ACC112 (cell line): ENCODE data around the gene DPM3.
"Not testable (repeated sequence)": the region's sequence is repeated elsewhere in the genome, so short reads cannot be mapped to it uniquely, and the experiment has no call there.

Source experiments
- H2AFZ ChIP-seq: fragments of 200-600 bp; sonication (generic); one replicate; pipeline ENCODE4 v1.6.0; 2017; ENCODE audit warnings: antibody characterized with exemption, low read length; ENCODE audit not compliant: unreplicated experiment
- H3K27ac ChIP-seq: fragments of 200-600 bp; sonication (generic); 2 replicates; pipeline ENCODE4 v1.5.1; 2014; ENCODE audit warnings: low read depth, mild to moderate bottlenecking, antibody characterized with exemption, low read length, moderate library complexity
- H3K27me3 ChIP-seq: fragments of 200-600 bp; sonication (generic); 2 replicates; pipeline ENCODE4 v1.6.1; 2014; ENCODE audit warnings: mild to moderate bottlenecking, antibody characterized with exemption, low read length, moderate library complexity, mixed read lengths; ENCODE audit not compliant: insufficient read depth
- H3K36me3 ChIP-seq: fragments of 200-600 bp; sonication (generic); 2 replicates; pipeline ENCODE4 v1.6.1; 2016; ENCODE audit warnings: mild to moderate bottlenecking, antibody characterized with exemption, low read length, moderate library complexity, mixed read lengths; ENCODE audit not compliant: insufficient read depth
- H3K4me1 ChIP-seq: fragments of 200-600 bp; sonication (generic); one replicate; pipeline ENCODE4 v1.6.1; 2016; ENCODE audit warnings: low read length, mixed read lengths; ENCODE audit not compliant: insufficient read depth, unreplicated experiment, control insufficient read depth
- H3K4me3 ChIP-seq: fragments of 200-600 bp; sonication (generic); 2 replicates; pipeline ENCODE4 v1.5.1; 2014; ENCODE audit warnings: mild to moderate bottlenecking, low read depth, low read length
- H3K79me2 ChIP-seq: fragments of 200-600 bp; sonication (generic); one replicate; pipeline ENCODE4 v1.6.0; 2016; ENCODE audit warnings: low read length; ENCODE audit not compliant: control insufficient read depth, unreplicated experiment, insufficient read depth

Gene DPM3

DNA sequence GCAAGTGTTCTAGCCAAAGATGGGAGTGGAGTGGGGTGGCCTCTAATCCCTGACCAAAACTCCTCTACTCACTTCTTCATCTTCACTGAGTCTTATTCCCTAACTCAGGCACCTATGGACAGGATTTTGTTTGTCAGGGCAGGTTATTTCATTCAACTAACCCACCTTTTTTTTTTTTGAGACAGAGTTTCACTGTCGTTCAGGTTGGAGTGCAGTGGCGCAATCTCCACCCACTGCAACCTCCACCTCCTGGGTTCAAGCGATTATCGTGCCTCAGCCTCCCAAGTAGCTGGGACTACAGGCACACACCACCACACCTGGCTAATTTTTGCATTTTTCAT lies 27.7 kb upstream of the DPM3 start:
- not testable (repeated sequence) for H3K36me3 ChIP-seq, H3K4me1 ChIP-seq, H3K27ac ChIP-seq, H3K4me3 ChIP-seq, H2AFZ ChIP-seq, H3K27me3 ChIP-seq
- peaks cover 16% of the 10 kb centered on the region for H3K79me2 ChIP-seq

DNA sequence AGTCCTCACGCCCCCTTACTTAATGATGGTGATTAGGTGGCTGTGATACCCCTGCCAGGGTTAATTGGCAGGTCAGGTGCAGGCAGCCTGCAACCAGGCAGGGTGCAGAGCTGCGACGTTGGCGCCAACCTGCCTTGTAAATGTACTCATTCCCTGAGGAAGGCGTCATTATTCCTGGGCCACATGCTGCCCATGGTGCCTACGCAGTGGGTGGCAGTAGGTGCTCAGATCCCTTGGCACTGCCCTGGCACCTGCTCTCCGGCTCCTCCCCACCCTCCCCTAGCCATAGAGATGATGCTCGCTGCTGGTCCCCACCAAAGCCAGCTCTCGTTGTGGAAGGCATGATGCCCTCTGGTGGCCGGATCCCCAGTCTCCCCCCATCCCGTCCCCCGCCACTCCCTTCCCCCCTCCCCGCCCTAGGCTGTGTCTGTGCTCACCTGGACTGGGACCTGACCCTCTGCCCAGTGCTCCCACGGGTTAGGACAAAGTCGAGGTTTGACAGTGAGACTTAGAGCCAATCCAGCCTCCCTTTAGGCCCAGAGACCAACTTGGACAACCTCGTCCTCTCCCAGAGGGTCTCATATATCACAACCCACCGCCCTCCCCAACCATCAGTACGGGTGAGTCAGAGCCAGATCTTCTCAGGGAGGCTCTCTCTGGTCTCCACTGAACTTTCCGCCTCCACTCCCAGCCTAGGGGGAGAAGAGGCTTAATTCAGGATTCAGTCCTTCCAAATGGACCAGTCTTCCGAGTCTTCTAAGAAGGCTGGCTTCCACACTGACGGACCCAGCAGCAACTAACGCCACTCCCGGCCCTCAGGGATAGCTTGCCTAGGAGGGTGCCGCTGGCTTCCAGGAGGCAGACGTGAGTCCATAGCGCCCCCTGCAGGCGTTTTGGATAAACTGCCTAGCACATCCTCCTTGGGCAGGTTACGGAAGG lies 27.1 kb upstream of the DPM3 start:
- Histone ChIP-seq H3K36me3 (no peaks in the 10 kb centered on the region), H3K79me2 (peaks cover 13% of the 10 kb centered on the region), H2AFZ (peak overlapping the region; percentile 6), H3K4me1 (peaks cover 6% of the 10 kb centered on the region), H3K27me3 (no peaks in the 10 kb centered on the region), H3K27ac (no peak overlapping the region), H3K4me3 (no peak overlapping the region)

DNA sequence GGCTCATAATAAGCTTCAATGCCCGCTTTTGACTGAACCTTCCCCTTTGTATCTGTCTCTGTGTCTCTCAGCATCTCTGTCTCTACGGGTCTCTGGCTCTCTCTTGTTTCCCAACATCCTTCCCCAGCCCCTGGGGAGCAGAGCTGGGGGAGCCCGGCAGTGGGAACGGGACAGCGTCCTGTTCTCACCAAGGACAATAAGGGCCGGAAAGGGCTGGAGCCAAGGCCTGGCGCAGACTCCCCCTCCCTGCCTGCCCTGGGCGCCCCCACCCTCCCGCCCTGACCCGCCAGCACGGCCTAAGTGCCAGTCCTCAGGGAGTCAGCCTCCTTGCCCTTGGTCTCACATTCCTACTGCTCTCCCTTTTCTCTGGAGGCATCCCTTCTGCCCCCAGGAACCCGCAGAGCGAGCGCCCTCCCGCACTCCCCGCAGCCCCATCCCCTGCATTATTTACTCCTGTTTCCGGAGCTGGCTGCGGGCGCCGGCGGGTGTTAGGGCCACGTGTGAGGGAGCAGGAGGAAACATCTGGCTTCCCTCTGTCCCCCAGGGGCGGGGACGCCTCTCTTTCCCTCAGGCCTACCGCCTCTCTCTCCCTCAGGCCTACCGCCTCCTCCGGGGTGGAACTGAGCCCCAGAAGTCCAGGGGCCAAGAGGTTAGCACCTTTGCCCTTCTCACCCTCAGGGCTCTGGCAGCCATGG lies 26.3 kb upstream of the DPM3 start:
- H3K27ac ChIP-seq, result no peak overlapping the region
- H3K79me2 ChIP-seq, result peaks cover 5% of the 10 kb centered on the region
- H3K27me3 ChIP-seq, result no peaks in the 10 kb centered on the region
- H2AFZ ChIP-seq, result no peak overlapping the region
- H3K4me1 ChIP-seq, result no peaks in the 10 kb centered on the region
- H3K36me3 ChIP-seq, result no peaks in the 10 kb centered on the region
- H3K4me3 ChIP-seq, result no peak overlapping the region

DNA sequence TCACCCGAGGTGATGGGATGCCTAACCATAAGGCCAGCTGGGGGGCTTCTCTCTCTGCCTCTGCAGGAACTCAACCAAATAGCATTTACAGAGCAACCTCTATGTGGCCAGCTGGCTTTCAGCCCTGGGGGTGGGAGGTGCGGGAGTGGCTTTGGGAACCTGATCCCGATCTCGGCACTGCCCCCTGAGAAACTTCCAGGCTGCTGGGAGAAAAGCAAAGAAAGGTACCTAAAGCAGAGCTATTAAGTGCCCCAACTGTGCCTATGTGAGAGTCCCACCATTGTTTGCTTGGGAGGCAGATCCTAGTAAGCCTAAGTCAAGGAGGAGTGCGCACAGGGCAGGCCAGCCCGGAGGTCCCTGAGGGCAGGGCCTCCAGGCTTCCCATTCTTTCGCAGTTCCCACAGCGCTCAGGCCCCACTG lies 25.7 kb upstream of the DPM3 start:
- Histone ChIP-seq H3K4me1 (no peaks in the 10 kb centered on the region), H2AFZ (no peak overlapping the region), H3K79me2 (no peaks in the 10 kb centered on the region), H3K27me3 (no peaks in the 10 kb centered on the region), H3K27ac (no peak overlapping the region), H3K4me3 (no peak overlapping the region), H3K36me3 (no peaks in the 10 kb centered on the region)

DNA sequence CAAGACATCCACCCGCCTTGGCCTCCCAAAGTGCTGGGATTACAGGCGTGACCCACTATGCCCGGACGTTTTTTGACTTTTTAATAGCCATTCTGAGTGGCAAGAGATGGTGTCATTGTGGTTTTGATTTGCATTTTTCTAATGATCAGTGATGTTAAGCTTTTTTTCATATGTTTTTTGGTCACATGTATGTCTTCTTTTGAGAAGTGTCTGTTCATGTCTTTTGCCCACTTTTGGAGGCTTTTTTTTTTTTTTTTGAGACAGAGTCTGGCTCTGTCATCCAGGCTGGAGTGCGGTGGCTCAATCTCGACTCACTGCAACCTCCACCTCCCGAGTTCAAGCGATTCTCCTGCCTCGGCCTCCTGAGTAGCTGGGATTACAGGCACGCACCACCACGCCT lies 24.3 kb upstream of the DPM3 start:
- H3K4me1 ChIP-seq, H2AFZ ChIP-seq, H3K79me2 ChIP-seq, H3K36me3 ChIP-seq, H3K27me3 ChIP-seq, H3K27ac ChIP-seq, H3K4me3 ChIP-seq: not testable (repeated sequence)

DNA sequence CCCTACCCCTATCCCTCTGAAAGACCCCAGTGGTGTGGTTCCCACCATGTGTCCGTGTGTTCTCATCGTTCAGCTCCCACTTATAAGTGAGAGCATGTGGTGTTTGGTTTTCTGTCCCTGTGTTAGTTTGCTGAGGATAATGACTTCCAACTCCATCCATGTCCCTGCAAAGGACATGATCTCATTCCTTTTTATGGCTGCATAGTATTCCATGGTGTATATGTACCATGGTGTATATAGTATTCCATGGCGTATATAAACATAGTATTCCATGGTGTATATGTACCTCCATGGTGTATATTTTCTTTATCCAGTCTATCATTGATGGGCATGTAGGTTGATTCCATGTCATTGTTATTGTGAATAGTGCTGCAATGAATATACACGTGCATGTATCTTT lies 23.5 kb upstream of the DPM3 start:
- H2AFZ ChIP-seq, H3K79me2 ChIP-seq, H3K27ac ChIP-seq, H3K27me3 ChIP-seq, H3K4me1 ChIP-seq, H3K4me3 ChIP-seq, H3K36me3 ChIP-seq: not testable (repeated sequence)

DNA sequence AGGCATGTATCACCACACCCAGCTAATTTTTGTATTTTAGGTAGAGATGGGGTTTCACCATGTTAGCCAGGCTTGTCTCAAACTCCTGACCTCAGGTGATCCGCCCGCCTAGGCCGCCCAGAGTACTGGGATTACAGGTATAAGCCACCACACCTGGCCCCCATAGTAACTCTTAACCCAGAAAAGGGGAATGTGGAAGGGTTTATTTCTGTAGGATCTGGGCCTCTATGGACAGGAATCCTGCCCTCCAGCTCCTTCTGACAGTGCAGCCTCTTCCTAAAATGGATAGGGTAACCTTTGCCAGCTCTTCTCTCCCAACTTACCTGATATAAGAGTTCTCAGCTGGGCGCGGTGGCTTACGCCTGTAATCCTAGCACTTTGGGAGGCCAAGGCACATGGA lies 22.3 kb upstream of the DPM3 start:
- not testable (repeated sequence) for H3K36me3 ChIP-seq, H3K27ac ChIP-seq, H3K4me1 ChIP-seq, H3K27me3 ChIP-seq, H3K4me3 ChIP-seq, H3K79me2 ChIP-seq, H2AFZ ChIP-seq

DNA sequence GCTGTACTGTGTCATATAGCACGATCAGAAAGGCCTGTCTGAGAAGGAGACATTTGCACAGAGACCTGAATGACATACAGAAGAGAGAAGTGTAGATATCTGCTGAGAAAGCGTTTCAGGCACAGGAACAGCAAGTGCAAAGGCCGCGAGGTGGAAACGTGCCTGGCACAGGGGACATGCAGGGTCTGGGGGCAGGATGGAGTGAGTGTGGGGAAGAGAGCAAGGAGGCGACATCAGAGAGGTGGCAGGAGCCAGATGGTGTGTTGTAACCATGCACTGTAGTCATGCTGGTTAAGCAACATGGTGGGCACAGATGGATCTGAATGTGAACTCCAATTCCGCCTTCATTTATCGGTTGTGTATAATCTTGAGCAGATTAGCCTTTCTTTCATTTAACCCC lies 19.8 kb upstream of the DPM3 start:
- H3K27ac ChIP-seq, result no peak overlapping the region
- no peaks in the 10 kb centered on the region for H3K36me3 ChIP-seq
- no peak overlapping the region for H3K4me3 ChIP-seq
- H2AFZ ChIP-seq, result no peak overlapping the region
- H3K79me2 ChIP-seq, result no peaks in the 10 kb centered on the region
- peaks cover 9% of the 10 kb centered on the region for H3K27me3 ChIP-seq
- no peaks in the 10 kb centered on the region for H3K4me1 ChIP-seq

DNA sequence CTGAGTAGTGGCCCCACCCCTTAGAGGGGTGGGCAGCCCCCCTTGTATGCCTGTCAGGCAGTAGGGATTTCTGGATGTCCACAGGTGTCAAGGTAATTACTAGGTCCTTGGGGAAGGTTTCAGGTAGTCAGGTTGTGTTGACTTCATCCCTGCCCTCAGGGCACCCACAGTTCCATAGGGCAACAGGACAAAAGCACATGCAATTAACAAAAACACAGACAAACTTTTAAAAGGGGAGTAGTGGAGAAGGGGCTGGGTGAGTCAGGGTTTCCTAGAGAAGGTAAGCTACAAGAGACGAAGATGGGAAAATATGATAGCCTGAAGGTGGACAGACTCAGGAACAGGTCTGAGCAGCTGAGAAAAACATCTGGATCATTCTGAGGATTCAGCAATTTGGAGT lies 18.7 kb upstream of the DPM3 start:
- Histone ChIP-seq H3K36me3 (no peaks in the 10 kb centered on the region), H3K79me2 (no peaks in the 10 kb centered on the region), H2AFZ (no peak overlapping the region), H3K4me3 (no peak overlapping the region), H3K27ac (no peak overlapping the region), H3K4me1 (no peaks in the 10 kb centered on the region), H3K27me3 (peaks cover 15% of the 10 kb centered on the region)

DNA sequence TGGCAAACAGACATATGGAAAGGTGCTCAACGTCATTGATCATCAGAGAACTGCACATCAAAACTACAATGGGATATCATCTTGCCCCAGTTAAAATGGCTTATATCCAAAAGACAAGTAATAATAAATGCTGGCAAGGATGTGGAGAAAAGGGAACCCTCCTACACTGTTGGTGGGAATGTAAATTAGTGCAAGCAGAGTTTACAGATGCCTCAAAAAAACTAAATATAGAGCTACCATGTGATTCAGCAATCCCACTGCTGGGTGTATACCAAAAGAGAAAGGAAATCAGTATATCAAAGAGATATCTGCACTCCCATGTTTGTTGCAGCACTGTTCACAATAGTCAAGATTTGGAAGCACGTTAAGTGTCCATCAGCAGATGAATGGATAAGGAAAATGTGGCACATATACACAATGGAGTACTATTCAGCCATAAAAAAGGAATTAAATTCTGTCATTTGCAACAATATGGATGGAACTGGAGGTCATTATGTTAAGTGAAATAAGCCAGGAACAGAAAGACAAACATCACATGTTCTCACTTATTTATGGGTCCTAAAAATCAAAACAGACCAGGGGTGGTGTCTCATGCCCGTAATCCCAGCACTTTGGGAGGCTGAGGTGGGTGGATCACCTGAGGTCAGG lies 15.8 kb upstream of the DPM3 start:
- H3K27me3 ChIP-seq, result peaks cover 23% of the 10 kb centered on the region
- H3K27ac ChIP-seq, H3K4me3 ChIP-seq, H2AFZ ChIP-seq, H3K4me1 ChIP-seq, H3K79me2 ChIP-seq, H3K36me3 ChIP-seq: not testable (repeated sequence)

DNA sequence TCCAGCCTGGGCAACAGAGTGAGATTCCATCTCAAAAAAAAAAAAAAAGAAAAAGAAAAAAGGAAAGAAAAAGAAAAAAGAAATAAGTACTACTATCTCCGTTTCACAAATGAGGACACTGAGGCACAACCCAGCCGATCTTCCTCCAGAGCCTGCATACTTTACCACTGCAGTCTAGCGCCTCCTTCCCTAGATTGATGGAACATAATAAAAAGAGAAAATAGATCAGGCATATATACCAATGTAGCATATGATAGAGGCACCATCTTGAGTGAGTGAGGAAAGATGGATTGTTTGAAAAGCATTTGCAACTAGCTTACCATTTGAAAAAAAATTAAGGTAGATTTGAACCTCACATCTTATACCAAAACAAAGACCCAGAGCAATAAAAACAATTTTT lies 5.2 kb upstream of the DPM3 start:
- Histone ChIP-seq H3K79me2 (no peaks in the 10 kb centered on the region), H3K4me3 (no peak overlapping the region), H3K27me3 (peaks cover 4% of the 10 kb centered on the region; the same call in 1 of the 2 replicates), H3K36me3 (no peaks in the 10 kb centered on the region), H3K4me1 (no peaks in the 10 kb centered on the region), H2AFZ (no peak overlapping the region), H3K27ac (no peak overlapping the region)
